ENCODE data around the gene ABHD12B. TPM values are rescaled to one million over a fixed set of nuclear protein-coding genes. Genes with fewer than 3 reads are reported as not detected.
A peak's percentile ranks its signal among the peaks of the same experiment; 100 is the strongest.

The ABHD12B gene
- total and polyA plus RNA-seq, 2 of the 13 experiments (the other 11 are each of a cell fraction or from before 2014, with no cell fraction given): not detected

- peak; percentile 94 for TF ChIP-seq SIX1 (CRISPR knock-in tag; IDR thresholded peaks at IDR 0.05; ENCODE audit: borderline replicate concordance)
- peak; percentile 26; the same call in 1 of the 2 replicates for TF ChIP-seq ARID5B (CRISPR knock-in tag; IDR thresholded peaks at IDR 0.05)
- TF ChIP-seq CENPX (CRISPR knock-in tag; IDR thresholded peaks at IDR 0.05): no peak
- no peak for TF ChIP-seq ZBTB26 (CRISPR knock-in tag; IDR thresholded peaks at IDR 0.05; ENCODE audit: borderline replicate concordance)
- no peak for TF ChIP-seq HNF4A (CRISPR knock-in tag; IDR thresholded peaks at IDR 0.05)
- TF ChIP-seq PRDM15 (CRISPR knock-in tag; IDR thresholded peaks at IDR 0.05): no peak
- TF ChIP-seq ZNF569 (CRISPR knock-in tag; IDR thresholded peaks at IDR 0.05; ENCODE audit: borderline replicate concordance): no peak
Measured at GRCh38 chr14:50947446-50947845, 75.6 kb downstream of the ABHD12B start (continued).
